ENCODE data around the gene OSTF1. TPM values are rescaled to one million over a fixed set of nuclear protein-coding genes. Genes with fewer than 3 reads are reported as not detected.

Gene OSTF1
- total RNA-seq, 2 donors from 2014 or later, result 15.0 to 20.5 TPM

DNA sequence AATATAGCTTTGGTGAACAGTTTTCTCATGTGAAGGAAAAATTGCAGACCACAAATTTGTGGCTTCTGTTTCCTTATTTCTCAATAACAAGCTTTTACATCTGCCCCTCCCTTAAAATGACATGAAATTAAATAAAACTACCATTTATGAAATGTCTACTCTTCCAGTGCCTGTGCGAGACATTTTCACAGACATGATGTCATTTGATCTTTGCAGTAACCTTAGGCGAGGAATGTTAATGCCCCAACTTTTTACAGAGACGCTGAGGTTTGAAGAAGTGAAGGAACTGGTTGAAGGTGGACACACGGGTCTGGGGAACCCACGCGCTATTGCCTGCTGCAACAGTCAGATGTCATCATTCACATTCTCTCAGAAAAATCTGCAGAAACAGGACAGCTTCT lies 61.5 kb downstream of the OSTF1 start:
- no peak for TF ChIP-seq CTCF (conservative IDR thresholded peaks at IDR 0.05)
- no peaks in the 10 kb centered on the region for H3K4me1 Mint-ChIP-seq
- H3K4me3 Mint-ChIP-seq, result no peak overlapping the region
- H3K9me3 Mint-ChIP-seq, result peaks cover 4% of the 10 kb centered on the region
- H3K9ac ChIP-seq (ENCODE audit: extremely low read depth, low read length, poor library complexity, severe bottlenecking), result no peak overlapping the region
- H3K27me3 ChIP-seq (ENCODE audit: control insufficient read depth, insufficient read depth, low read length, poor library complexity, severe bottlenecking), result no peaks in the 10 kb centered on the region
- no peaks in the 10 kb centered on the region for H3K4me1 ChIP-seq (ENCODE audit: control insufficient read depth, insufficient read depth, low read length)
- no peak for DNase-seq
- H3K27ac Mint-ChIP-seq, result no peak overlapping the region
- H3K36me3 ChIP-seq (ENCODE audit: control insufficient read depth, insufficient read depth, low read length), result peaks cover 29% of the 10 kb centered on the region
- no peaks in the 10 kb centered on the region for H3K27me3 Mint-ChIP-seq (ENCODE audit: insufficient read depth)
- H3K4me3 ChIP-seq (ENCODE audit: low read length), result no peak overlapping the region
- H3K36me3 Mint-ChIP-seq (ENCODE audit: low read depth), result peaks cover 8% of the 10 kb centered on the region
- peaks cover 5% of the 10 kb centered on the region for H3K9me3 ChIP-seq (ENCODE audit: control insufficient read depth, low read length)
- H3K27ac ChIP-seq (ENCODE audit: low read depth, low read length), result no peak overlapping the region
- 98% methylated on average over 6 of the region's 6 CpGs for WGBS, 2 experiments (ENCODE audit: insufficient coverage in 1 of 2, insufficient read length in 1 of 2)

GRCh38 chr9:75150512-75150911 lies 62.2 kb downstream of the OSTF1 start:
- H3K4me1 Mint-ChIP-seq, result no peaks in the 10 kb centered on the region
- H3K36me3 ChIP-seq (ENCODE audit: control insufficient read depth, insufficient read depth, low read length), result peaks cover 23% of the 10 kb centered on the region
- H3K27ac Mint-ChIP-seq, result peak overlapping the region; percentile 59
- no peaks in the 10 kb centered on the region for H3K9me3 Mint-ChIP-seq
- H3K9me3 ChIP-seq (ENCODE audit: control insufficient read depth, low read length), result no peaks in the 10 kb centered on the region
- H3K9ac ChIP-seq (ENCODE audit: extremely low read depth, low read length, poor library complexity, severe bottlenecking), result no peak overlapping the region
- H3K4me3 Mint-ChIP-seq, result no peak overlapping the region
- H3K36me3 Mint-ChIP-seq (ENCODE audit: low read depth), result peaks cover 3% of the 10 kb centered on the region
- no peaks in the 10 kb centered on the region for H3K4me1 ChIP-seq (ENCODE audit: control insufficient read depth, insufficient read depth, low read length)
- TF ChIP-seq CTCF (conservative IDR thresholded peaks at IDR 0.05), result no peak
- no peak overlapping the region for H3K27ac ChIP-seq (ENCODE audit: low read depth, low read length)
- DNase-seq, result no peak
- H3K27me3 ChIP-seq (ENCODE audit: control insufficient read depth, insufficient read depth, low read length, poor library complexity, severe bottlenecking), result no peaks in the 10 kb centered on the region
- no peaks in the 10 kb centered on the region for H3K27me3 Mint-ChIP-seq (ENCODE audit: insufficient read depth)
- H3K4me3 ChIP-seq (ENCODE audit: low read length), result no peak overlapping the region
- WGBS, 2 experiments (ENCODE audit: insufficient coverage in 1 of 2, insufficient read length in 1 of 2), result 92 to 100% methylated on average over 1 to 6 of the region's 6 CpGs

- 91 to 100% methylated on average over 3 to 5 of the region's 5 CpGs for WGBS, 2 experiments (ENCODE audit: insufficient coverage in 1 of 2, insufficient read length in 1 of 2)
- Histone ChIP-seq H3K27ac (ENCODE audit: low read depth, low read length) (no peak overlapping the region), H3K4me1 (ENCODE audit: control insufficient read depth, insufficient read depth, low read length) (no peaks in the 10 kb centered on the region), H3K9ac (ENCODE audit: extremely low read depth, low read length, poor library complexity, severe bottlenecking) (no peak overlapping the region), H3K9me3 (ENCODE audit: control insufficient read depth, low read length) (no peaks in the 10 kb centered on the region), H3K36me3 (ENCODE audit: control insufficient read depth, insufficient read depth, low read length) (peaks cover 17% of the 10 kb centered on the region), H3K4me3 (ENCODE audit: low read length) (no peak overlapping the region), H3K27me3 (ENCODE audit: control insufficient read depth, insufficient read depth, low read length, poor library complexity, severe bottlenecking) (no peaks in the 10 kb centered on the region)
- Mint-ChIP-seq H3K27me3 (ENCODE audit: insufficient read depth) (no peaks in the 10 kb centered on the region), H3K36me3 (ENCODE audit: low read depth) (no peaks in the 10 kb centered on the region), H3K27ac (no peak overlapping the region), H3K4me1 (no peaks in the 10 kb centered on the region), H3K4me3 (no peak overlapping the region), H3K9me3 (no peaks in the 10 kb centered on the region)
- DNase-seq, result no peak
- TF ChIP-seq CTCF (conservative IDR thresholded peaks at IDR 0.05), result no peak
Observed at GRCh38 chr9:75152416-75152815, 64.1 kb downstream of the OSTF1 start.
